MM.1S (cell line): ENCODE measurements around the gene RBM12.

Experiments used
- DNase-seq: peaks from one replicate; pipeline ENCODE4 v3.0.0-alpha.2; 2015
- H2AFZ ChIP-seq: fragments of 300-600 bp; sonication (generic); 2 replicates; pipeline ENCODE4 v1.6.0; 2016; ENCODE audit warnings: antibody characterized with exemption, low read length
- H3F3A ChIP-seq: fragments of 300-600 bp; sonication (generic); 2 replicates; pipeline ENCODE4 v1.6.1; 2016; ENCODE audit warnings: mild to moderate bottlenecking, antibody characterized with exemption, low read length, moderate library complexity, mixed read lengths; ENCODE audit not compliant: insufficient read depth
- H3K27ac ChIP-seq: fragments of 300-600 bp; sonication (generic); 2 replicates; pipeline ENCODE4 v1.5.1; 2016; ENCODE audit warnings: mild to moderate bottlenecking, low read length
- H3K27me3 ChIP-seq: fragments of 300-600 bp; sonication (generic); replicated peaks from 2 replicates; pipeline ENCODE4 v1.6.0; 2016; ENCODE audit warnings: low read length; ENCODE audit not compliant: insufficient read depth
- H3K36me3 ChIP-seq: fragments of 300-600 bp; sonication (generic); replicated peaks from 2 replicates; pipeline ENCODE4 v1.6.1; 2016; ENCODE audit warnings: mild to moderate bottlenecking, low read length, mixed read lengths; ENCODE audit not compliant: insufficient read depth
- H3K4me1 ChIP-seq: fragments of 300-600 bp; sonication (generic); 2 replicates; pipeline ENCODE4 v1.6.1; 2016; ENCODE audit warnings: low read length, mixed read lengths
- H3K4me2 ChIP-seq: fragments of 300-600 bp; sonication (generic); 2 replicates; pipeline ENCODE4 v1.6.0; 2016; ENCODE audit warnings: low read depth, low read length
- H3K4me3 ChIP-seq: fragments of 300-600 bp; sonication (generic); 2 replicates; pipeline ENCODE4 v1.5.1; 2016; ENCODE audit warnings: low read length, mixed read lengths
- H3K79me2 ChIP-seq: fragments of 300-600 bp; sonication (generic); 2 replicates; pipeline ENCODE4 v1.6.1; 2016; ENCODE audit warnings: mixed run types, low read length, mixed read lengths
- H3K9ac ChIP-seq: fragments of 300-600 bp; sonication (generic); 2 replicates; pipeline ENCODE4 v1.6.1; 2016; ENCODE audit warnings: low read length, mixed read lengths
- H3K9me2 ChIP-seq: fragments of 300-600 bp; sonication (generic); replicated peaks from 2 replicates; pipeline ENCODE4 v1.6.1; 2016; ENCODE audit warnings: mild to moderate bottlenecking, low read length, mixed read lengths; ENCODE audit not compliant: insufficient read depth
- H3K9me3 ChIP-seq: fragments of 300-600 bp; sonication (generic); replicated peaks from 2 replicates; pipeline ENCODE4 v1.6.1; 2016; ENCODE audit warnings: mild to moderate bottlenecking, low read length, mixed read lengths; ENCODE audit not compliant: insufficient read depth
- H4K20me1 ChIP-seq: fragments of 300-600 bp; sonication (generic); 2 replicates; pipeline ENCODE4 v1.6.1; 2016; ENCODE audit warnings: mild to moderate bottlenecking, low read length, moderate library complexity, mixed read lengths; ENCODE audit not compliant: insufficient read depth
- EZH2 ChIP-seq: fragments of 300-600 bp; sonication (generic); optimal IDR thresholded peaks from 2 replicates; pipeline ENCODE3; 2017; ENCODE audit warnings: low read depth, mild to moderate bottlenecking, antibody characterized with exemption, low read length, mixed read lengths
- EZH2phosphoT487 ChIP-seq: fragments of 300-600 bp; sonication (generic); IDR thresholded peaks from 2 replicates; pipeline ENCODE4 v1.6.1; 2018; ENCODE audit warnings: antibody characterized with exemption, low read length
- TF ChIP-seq, protein P1 (sequence below): fragments of 300-600 bp; sonication (generic); IDR thresholded peaks from 2 replicates; pipeline ENCODE4 v1.5.1; 2016; ENCODE audit warnings: antibody characterized with exemption, low read length, mixed read lengths

Gene RBM12

DNA sequence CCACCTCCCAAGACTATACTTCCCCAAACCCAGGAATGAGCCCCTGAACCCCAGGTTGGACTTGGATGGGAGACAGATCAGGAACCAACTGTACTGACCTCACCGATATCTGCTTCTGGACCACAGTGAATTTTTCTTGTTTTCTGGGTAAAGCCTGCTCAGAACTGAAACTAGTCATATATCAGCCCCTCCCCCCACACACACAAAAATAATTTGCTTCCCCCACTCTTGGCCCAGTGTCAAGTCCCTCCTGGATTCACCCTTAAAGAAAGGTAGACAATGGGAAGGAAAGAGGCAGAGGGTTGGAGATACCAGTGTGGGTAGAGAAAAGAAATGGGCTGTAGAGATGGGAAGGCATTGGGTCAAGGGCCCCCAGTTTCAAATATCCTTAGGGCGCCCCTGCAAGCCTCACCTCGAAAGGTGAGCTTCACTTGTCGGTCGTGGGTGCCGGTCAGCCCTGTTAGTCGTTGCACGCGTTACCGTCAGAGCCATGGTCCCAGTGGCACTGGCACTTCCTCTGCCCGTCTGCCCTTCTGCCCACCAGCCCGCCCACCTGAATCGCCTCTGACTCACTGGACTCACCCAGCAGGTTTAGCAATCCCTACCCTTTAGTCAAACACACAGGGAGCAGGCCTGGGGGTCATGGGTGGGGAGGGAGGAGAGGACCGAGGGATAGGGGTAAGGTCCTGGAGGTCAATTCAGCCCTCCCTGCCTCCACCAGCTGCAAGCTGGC, 57.5 kb downstream of the RBM12 start:
- Histone ChIP-seq H3K36me3 (no peaks in the 10 kb centered on the region), H3K9me2 (no peaks in the 10 kb centered on the region), H4K20me1 (no peaks in the 10 kb centered on the region), H3K9ac (no peak overlapping the region), H3K9me3 (no peaks in the 10 kb centered on the region), H3K4me3 (no peak overlapping the region), H3K4me2 (peak overlapping the region; percentile 21; the same call in 1 of the 2 replicates), H3K27me3 (no peaks in the 10 kb centered on the region), H3F3A (peaks cover 5% of the 10 kb centered on the region; the same call in 1 of the 2 replicates), H3K27ac (no peak overlapping the region), H3K4me1 (peaks cover 33% of the 10 kb centered on the region), H3K79me2 (no peaks in the 10 kb centered on the region), H2AFZ (no peak overlapping the region)
- TF ChIP-seq, protein P1, sequence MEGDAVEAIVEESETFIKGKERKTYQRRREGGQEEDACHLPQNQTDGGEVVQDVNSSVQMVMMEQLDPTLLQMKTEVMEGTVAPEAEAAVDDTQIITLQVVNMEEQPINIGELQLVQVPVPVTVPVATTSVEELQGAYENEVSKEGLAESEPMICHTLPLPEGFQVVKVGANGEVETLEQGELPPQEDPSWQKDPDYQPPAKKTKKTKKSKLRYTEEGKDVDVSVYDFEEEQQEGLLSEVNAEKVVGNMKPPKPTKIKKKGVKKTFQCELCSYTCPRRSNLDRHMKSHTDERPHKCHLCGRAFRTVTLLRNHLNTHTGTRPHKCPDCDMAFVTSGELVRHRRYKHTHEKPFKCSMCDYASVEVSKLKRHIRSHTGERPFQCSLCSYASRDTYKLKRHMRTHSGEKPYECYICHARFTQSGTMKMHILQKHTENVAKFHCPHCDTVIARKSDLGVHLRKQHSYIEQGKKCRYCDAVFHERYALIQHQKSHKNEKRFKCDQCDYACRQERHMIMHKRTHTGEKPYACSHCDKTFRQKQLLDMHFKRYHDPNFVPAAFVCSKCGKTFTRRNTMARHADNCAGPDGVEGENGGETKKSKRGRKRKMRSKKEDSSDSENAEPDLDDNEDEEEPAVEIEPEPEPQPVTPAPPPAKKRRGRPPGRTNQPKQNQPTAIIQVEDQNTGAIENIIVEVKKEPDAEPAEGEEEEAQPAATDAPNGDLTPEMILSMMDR = no peak
- TF ChIP-seq EZH2phosphoT487 (no peak), EZH2 (no peak)
- peak; percentile 52 for DNase-seq

- Histone ChIP-seq H3K9me2 (no peaks in the 10 kb centered on the region), H3K9ac (no peak overlapping the region), H2AFZ (no peak overlapping the region), H3F3A (peaks cover 5% of the 10 kb centered on the region; the same call in 1 of the 2 replicates), H3K4me2 (no peak overlapping the region), H3K4me1 (peaks cover 31% of the 10 kb centered on the region), H3K4me3 (no peak overlapping the region), H3K36me3 (no peaks in the 10 kb centered on the region), H3K27me3 (peaks cover 3% of the 10 kb centered on the region), H4K20me1 (no peaks in the 10 kb centered on the region), H3K27ac (no peak overlapping the region), H3K9me3 (no peaks in the 10 kb centered on the region), H3K79me2 (no peaks in the 10 kb centered on the region)
- DNase-seq = no peak
- TF ChIP-seq, protein P1 = no peak
- TF ChIP-seq EZH2phosphoT487 (no peak), EZH2 (no peak)
These were observed 58.6 kb downstream of the RBM12 start for GRCh38 chr20:35606127-35606526.

DNA sequence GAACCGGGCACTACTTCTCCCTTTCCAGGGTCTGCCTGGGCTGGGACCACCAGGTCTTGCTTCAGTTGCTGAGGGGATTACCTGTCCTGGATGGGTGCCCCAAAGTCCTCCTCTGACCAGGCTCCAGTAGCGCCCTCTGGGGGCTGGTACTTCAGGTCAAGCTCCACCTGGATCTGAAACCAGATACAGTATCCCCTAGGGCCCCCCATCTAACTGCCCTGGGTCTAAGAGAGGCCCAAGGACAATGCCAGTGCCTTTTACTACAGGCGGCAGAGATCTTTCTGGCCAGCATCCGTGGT, 60.3 kb downstream of the RBM12 start:
- Histone ChIP-seq H3K9me2 (no peaks in the 10 kb centered on the region), H3K79me2 (no peaks in the 10 kb centered on the region), H3K4me2 (no peak overlapping the region), H3K36me3 (no peaks in the 10 kb centered on the region), H3K9ac (no peak overlapping the region), H3F3A (peaks cover 4% of the 10 kb centered on the region; the same call in 1 of the 2 replicates), H4K20me1 (no peaks in the 10 kb centered on the region), H2AFZ (no peak overlapping the region), H3K27ac (no peak overlapping the region), H3K27me3 (peaks cover 8% of the 10 kb centered on the region), H3K4me3 (no peak overlapping the region), H3K9me3 (no peaks in the 10 kb centered on the region), H3K4me1 (peaks cover 29% of the 10 kb centered on the region)
- no peak for DNase-seq
- no peak for TF ChIP-seq EZH2phosphoT487
- TF ChIP-seq, protein P1 = peak; percentile 21; the same call in 1 of the 2 replicates
- no peak for TF ChIP-seq EZH2
